ENCODE measurements around the gene M1AP. TPM values are rescaled to one million over a fixed set of nuclear protein-coding genes. Genes with fewer than 3 reads are reported as not detected.
A peak's percentile ranks its signal among the peaks of the same experiment; 100 is the strongest.

M1AP gene
- total RNA-seq, 1 donor from 2014 or later: 0.77 TPM

GRCh38 chr2:74552914-74553811 is 95.0 kb downstream of the M1AP start:
- peak overlapping the region; percentile 96 for H3K4me3 Mint-ChIP-seq
- TF ChIP-seq CTCF (conservative IDR thresholded peaks at IDR 0.05): no peak
- peaks cover 45% of the 10 kb centered on the region for H3K4me1 Mint-ChIP-seq
- H3K9me3 Mint-ChIP-seq: no peaks in the 10 kb centered on the region
- peak; percentile 52 for DNase-seq (ENCODE audit: low read depth, low spot score)
- peaks cover 9% of the 10 kb centered on the region for H3K36me3 Mint-ChIP-seq (ENCODE audit: low read depth)
- H3K27ac Mint-ChIP-seq (ENCODE audit: unreplicated experiment): peak overlapping the region; percentile 95
- H3K27me3 Mint-ChIP-seq (ENCODE audit: low read depth): peaks cover 10% of the 10 kb centered on the region

GRCh38 chr2:74551942-74552913 is 95.9 kb downstream of the M1AP start:
- Mint-ChIP-seq H3K27me3 (ENCODE audit: low read depth) (peaks cover 12% of the 10 kb centered on the region), H3K36me3 (ENCODE audit: low read depth) (peaks cover 9% of the 10 kb centered on the region), H3K9me3 (no peaks in the 10 kb centered on the region), H3K4me3 (peak overlapping the region; percentile 96), H3K4me1 (peaks cover 47% of the 10 kb centered on the region), H3K27ac (ENCODE audit: unreplicated experiment) (peak overlapping the region; percentile 85)
- no peak for DNase-seq (ENCODE audit: low read depth, low spot score)
- TF ChIP-seq CTCF (conservative IDR thresholded peaks at IDR 0.05): no peak

- H3K27ac Mint-ChIP-seq (ENCODE audit: unreplicated experiment): no peak overlapping the region
Measured at GRCh38 chr2:74551530-74551929, 96.6 kb downstream of the M1AP start.

GRCh38 chr2:74550231-74550630 is 97.9 kb downstream of the M1AP start:
- peaks cover 47% of the 10 kb centered on the region for H3K4me1 Mint-ChIP-seq
- TF ChIP-seq CTCF (conservative IDR thresholded peaks at IDR 0.05): no peak
- no peak overlapping the region for H3K27ac Mint-ChIP-seq (ENCODE audit: unreplicated experiment)
- peaks cover 12% of the 10 kb centered on the region for H3K27me3 Mint-ChIP-seq (ENCODE audit: low read depth)
- DNase-seq (ENCODE audit: low read depth, low spot score): no peak
- H3K9me3 Mint-ChIP-seq: no peaks in the 10 kb centered on the region
- H3K36me3 Mint-ChIP-seq (ENCODE audit: low read depth): peaks cover 9% of the 10 kb centered on the region
- H3K4me3 Mint-ChIP-seq: peak overlapping the region; percentile 85

More at GRCh38 chr2:74551530-74551929, 96.6 kb downstream of the M1AP start:
- no peaks in the 10 kb centered on the region for H3K9me3 Mint-ChIP-seq
- peaks cover 47% of the 10 kb centered on the region for H3K4me1 Mint-ChIP-seq
- peaks cover 9% of the 10 kb centered on the region for H3K36me3 Mint-ChIP-seq (ENCODE audit: low read depth)
- DNase-seq (ENCODE audit: low read depth, low spot score): no peak
- H3K4me3 Mint-ChIP-seq: peak overlapping the region; percentile 96
- no peak for TF ChIP-seq CTCF (conservative IDR thresholded peaks at IDR 0.05)
- H3K27me3 Mint-ChIP-seq (ENCODE audit: low read depth): peaks cover 12% of the 10 kb centered on the region

Data from neural crest cell (in vitro differentiated cells).